Middle frontal gyrus (tissue), 1 donor: ENCODE measurements around the gene GPRC5B.

Experiments
- DNase-seq: peaks from one replicate; pipeline ENCODE4 v3.0.0-alpha.2; 2015; ENCODE audit warnings: low spot score; ENCODE audit errors: extremely low spot score

The GPRC5B gene

DNA sequence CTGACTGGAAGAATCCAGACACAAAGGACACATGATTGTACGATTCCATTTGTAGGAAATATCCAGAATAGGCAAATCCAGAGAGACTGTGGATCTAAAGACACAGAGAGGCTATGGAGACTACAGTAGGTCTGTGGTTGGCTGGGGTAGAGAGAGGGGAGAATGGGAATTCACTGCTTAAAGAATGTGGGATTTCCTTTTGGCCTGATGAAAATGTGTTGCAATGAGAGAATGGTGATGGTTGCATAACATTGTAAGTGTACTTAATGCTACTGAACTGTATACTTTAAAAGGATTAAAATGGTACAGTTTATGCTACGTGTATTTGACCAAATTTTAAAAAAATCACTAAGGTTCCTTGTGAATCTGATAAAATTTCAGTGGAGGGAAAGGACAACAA is 62.1 kb downstream of the GPRC5B start:
- DNase-seq, result no peak

DNA sequence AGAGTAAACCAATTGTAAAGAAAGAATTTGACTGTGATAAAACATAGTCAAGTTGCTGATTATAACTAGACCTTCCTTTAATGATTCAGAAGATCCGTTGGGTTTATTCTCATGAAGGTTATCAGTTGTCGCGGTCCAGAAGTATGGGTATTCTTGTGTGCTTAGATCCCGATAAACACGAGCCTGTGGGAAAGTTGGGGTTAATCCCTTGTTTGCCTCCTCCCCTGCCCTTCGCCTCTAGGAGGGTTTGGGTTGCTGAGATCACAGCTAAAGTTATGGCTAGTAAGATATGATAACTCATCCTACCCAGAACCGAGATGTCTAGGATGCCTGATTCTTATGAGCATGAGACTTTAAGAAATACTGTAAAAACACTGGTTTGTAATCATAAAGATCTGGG is 66.8 kb downstream of the GPRC5B start:
- DNase-seq, result no peak

GRCh38 chr16:19817122-19817521 is 67.5 kb downstream of the GPRC5B start:
- no peak for DNase-seq

DNA sequence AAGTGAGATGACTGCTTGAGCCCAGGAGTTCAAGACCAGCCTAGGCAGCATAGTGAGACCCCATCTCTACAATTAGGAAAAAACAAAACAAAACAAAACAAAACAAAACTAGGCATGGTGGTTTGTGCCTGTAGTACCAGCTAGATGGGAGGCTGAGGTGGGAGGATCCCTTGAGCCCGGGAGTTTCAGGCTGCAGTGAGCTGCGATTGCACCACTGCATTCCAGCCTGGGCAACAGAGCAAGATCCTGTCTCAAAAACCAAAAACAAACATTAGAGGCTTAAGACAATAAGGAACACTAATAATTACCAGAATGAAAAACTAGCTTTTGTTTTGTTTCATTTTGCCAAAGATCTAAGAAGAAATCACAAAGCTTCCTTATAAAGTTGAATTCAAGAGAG is 69.2 kb downstream of the GPRC5B start:
- no peak for DNase-seq

DNA sequence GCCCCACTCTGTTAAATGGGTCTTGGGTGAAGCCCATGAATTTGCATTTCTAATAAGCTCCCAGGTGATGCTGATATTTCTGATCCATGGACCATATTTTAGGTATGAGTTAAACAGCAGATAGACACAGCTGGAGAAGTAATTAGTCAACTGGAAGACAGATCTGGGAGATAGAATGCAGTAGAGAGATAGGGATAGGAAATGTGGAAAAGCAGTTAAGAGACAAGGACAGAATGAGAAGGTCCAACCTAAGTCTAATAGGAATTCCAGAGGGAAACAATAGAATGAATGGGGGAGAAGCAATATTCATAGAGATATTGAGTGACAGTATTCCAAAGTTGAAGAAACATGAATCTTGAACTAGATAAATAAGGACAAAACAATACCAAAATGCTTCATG is 71.7 kb downstream of the GPRC5B start:
- no peak for DNase-seq

DNA sequence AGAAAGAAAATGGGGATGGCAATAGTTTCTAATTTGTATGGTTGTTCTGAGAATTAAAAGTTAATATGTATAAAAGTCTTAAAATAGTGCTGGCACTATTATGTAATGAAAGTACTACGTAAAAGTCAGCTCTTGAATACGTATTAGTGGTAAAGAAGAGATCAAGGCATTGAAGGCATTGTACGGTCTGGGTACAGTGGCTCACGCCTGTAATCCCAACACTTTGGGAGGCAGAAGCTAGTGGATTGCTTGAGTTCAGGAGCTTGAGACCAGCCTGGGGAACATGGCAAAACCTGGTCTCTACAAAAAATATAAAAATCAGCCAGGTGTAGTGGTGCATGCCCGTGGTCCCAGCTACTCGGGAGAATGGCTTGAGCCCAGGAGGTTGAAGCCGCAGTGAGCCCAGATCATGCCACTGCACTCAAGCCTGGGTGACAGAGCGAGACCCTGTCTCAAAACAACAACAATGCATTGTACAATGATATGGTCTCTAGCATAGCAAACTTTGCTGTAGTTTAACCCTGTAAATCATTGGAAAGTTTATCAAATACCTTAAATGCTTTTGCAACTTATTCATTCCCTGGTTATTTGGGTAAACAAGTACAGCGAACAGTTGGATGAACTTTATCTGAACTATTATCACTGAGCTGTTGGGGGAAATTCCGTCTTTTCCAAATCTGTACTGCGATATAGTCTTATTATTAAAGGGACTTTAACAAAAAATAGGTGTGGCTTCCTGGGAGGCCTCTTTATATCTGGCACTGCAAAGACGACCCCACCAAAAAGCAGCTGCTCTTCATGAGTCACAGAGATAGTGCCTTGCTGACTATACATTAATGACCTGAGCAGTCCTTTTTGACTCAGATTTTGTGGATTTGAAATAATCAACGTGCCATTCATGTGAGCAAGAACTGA is 73.6 kb downstream of the GPRC5B start:
- DNase-seq, result no peak

DNA sequence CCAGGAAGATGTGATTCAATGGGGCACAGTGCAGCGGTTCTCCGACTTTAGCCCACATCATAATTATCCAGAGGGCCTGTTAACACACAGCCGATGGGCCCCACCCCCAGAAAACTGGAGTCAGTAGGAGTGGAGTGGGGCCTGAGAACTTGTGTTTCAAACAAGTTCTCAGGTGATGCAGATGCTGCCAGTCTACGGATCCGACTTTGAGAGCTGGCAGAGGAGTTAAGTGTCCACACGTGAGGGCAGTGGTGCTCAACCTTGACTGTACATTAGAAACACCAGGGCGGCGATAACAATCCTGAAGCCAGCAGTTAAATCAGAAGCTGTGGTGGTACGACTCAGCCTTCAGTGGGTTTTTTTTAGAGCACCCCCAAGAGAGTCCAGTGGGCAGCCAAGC is 75.0 kb downstream of the GPRC5B start:
- DNase-seq, result no peak

DNA sequence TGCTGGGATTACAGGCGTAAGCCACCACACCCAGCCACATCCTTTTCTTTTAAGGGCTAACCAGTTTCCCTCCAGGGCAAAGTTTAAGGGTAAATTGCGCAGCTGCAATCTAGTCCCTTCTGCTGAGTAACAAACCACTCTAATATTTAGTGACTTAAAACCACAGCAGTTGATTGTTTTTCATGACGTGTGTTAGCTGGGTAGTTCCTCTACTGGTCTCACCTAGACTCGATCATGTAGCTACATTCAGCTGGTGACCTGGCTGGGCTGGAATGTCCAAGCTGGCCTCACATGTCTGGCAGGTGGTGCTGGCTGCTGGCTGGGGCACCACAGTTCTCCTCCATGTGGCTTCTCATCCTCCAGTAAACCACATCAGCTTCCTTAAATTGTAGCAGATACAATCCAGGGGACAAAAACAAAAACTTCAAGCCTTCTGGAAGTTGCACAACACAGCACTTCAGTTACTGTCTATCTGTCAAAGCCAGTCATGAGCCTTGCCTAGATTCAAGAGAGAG is 75.5 kb downstream of the GPRC5B start:
- DNase-seq, result no peak

- DNase-seq, result no peak
Observed at GRCh38 chr16:19808061-19808641, 76.5 kb downstream of the GPRC5B start.
